NCI-H2196 (cell line): ENCODE measurements around the gene KIF6.
"Not testable (repeated sequence)": the region's sequence is repeated elsewhere in the genome, so short reads cannot be mapped to it uniquely, and the experiment has no call there.

Source experiments
- DNase-seq: peaks from one replicate; lab custom pipeline; 2025; ENCODE audit not compliant: unreplicated experiment; lab: John Stamatoyannopoulos, UW

The KIF6 gene

GRCh38 chr6:39294899-39295298 lies 430.3 kb downstream of the KIF6 start:
- DNase-seq = no peak

GRCh38 chr6:39294133-39294532 lies 431.1 kb downstream of the KIF6 start:
- DNase-seq = no peak

DNA sequence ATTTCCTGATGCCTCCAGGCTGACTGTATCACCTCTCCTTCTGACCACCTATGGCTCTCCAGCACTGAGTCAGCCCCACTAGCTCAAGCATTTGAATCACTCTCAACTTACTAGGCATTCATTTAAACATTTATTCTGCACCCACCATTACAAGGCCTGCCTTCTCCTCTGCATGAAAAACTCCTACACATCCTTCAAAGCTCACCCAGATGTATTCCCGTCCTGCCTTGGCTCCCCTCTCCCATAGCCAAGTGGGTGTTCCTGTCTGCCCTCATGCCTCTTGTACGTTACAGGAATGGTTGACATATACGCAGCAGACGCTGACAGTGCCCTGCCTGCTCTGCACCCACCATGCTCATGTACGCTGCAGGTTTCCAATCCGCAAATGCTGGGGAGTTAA lies 432.6 kb downstream of the KIF6 start:
- DNase-seq = no peak

DNA sequence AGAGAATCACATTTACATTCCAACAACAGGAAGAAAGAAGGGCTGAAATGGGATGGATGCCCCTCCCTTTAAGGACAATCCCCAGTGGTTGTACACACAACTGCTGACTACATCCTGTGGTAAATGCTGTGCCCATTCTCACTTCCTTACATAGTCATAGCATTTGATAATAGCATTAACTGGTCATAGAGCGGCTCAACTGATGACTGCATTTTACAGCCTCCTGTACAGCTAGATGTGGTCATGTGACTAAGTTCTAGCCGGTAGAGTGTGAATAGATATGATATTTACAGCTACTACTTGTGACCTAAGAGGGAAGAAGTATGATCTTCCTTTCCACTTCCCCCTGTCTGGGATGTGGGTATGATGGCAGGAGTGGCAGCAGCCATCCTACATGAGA lies 435.7 kb downstream of the KIF6 start:
- no peak for DNase-seq

DNA sequence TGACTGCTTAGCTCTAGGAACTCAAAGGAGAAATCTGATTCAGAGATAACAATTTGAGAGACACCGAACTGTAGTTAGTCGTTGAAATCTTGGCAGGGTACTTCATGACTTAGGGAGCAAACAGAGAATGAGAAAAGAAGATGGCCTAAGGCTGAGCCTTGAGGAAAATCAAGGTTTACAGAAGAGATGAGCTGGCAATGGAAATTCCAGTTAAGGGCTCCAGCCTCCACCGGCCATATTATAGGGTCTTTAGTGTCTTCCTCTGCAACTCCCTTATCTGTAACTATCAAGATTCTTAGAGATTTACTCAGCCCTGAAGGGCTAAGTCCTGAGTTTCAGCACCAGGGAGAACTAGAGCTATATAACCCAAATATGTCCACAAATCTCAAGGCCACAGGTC lies 437.6 kb downstream of the KIF6 start:
- no peak for DNase-seq

DNA sequence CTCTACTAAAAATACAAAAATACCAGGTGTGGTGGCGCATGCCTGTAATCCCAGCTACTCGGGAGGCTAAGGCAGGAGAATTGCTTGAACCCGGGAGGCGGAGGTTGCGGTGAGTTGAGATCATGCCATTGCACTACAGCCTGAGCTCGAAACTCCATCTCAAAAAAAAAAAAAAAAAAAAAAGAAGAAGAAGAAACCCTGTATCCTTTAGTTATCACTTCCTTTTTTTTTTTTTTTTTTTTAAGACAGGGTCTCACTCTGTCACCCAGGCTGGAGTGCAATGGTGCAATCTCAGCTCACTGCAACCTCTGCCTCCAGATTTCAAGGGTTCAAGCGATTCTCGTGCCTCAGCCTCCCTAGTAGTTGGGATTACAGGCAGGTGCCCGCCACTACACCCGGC lies 438.6 kb downstream of the KIF6 start:
- DNase-seq = not testable (repeated sequence)

- no peak for DNase-seq
Observed at GRCh38 chr6:39282774-39283173, 442.4 kb downstream of the KIF6 start.

DNA sequence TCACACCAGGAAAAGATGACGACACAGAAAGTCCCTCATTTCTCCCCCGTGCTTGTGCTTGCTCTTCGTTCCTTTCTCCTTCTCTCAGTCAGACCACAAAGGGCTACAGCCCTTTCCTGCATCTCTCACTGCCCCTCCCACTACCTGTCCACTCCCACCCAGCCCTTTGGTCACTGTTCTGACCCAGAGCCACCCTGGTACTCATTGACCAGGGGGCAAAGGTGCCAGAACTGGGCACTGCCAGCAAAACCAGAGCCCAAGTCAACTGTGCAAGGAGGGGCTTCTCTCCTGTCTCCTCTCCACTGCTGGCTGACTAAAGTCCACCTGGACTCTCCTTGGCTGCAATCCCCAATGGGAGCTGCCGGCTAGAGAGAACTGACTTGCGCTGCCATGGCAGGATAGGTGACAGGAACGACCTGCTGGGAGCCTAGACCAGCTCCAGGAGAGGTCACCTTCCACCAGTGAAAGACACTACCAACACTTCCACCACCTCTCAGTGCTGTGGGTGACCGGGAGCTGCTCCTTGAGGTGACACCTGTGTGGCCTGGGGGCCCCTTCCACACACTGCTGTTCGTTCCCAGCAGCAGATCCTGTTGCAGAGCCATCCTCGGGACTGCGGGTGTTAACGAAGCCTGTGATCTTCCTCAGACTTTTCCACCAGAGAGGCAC lies 443.8 kb downstream of the KIF6 start:
- DNase-seq = no peak

DNA sequence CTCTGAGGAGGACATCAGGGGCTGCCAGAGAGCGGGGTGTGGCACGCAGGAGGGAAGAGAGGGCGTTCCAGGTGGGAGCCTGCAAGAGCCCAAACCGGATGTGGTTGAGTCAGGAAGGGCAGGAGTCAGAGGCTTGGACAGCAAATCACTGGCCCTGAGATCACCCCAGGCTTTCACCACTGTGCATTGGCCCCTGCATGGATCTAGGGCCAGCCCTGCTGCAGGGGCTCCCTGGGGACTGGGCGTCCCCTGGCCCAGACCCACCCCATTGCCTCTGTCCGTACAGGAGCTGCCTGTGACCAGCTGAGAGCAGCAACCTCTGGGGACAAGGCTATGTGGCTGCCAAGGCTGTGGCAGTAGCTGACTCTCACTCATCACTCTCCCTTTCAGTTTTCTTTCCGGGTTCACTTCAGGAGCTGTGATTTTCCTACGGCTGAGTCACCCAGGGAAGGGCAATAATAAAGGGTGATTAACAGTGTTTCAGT lies 444.9 kb downstream of the KIF6 start:
- no peak for DNase-seq
